ENCODE measurements around the gene SLC7A8.
"Not testable (repeated sequence)": the region's sequence is repeated elsewhere in the genome, so short reads cannot be mapped to it uniquely, and the experiment has no call there.

DNA sequence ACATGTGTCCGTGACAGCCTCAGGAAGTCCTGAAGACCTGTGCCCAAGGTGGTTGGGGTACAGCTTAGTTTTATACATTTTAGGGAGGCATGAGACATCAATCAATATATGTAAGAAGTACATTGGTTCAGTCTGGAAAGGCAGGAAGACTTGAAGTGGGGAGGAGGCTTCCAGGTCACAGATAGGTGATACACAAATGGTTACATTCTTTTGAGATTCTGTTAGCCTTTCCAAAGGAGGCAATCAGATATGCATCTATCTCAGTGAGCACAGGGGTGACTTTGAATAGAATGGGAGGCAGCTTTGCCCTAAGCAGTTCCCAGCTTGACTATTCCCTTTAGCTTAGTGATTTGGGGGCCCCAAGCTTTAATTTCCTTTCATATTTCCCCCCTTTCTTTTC is 15.7 kb upstream of the SLC7A8 start:
- TF ChIP-seq, protein P1, sequence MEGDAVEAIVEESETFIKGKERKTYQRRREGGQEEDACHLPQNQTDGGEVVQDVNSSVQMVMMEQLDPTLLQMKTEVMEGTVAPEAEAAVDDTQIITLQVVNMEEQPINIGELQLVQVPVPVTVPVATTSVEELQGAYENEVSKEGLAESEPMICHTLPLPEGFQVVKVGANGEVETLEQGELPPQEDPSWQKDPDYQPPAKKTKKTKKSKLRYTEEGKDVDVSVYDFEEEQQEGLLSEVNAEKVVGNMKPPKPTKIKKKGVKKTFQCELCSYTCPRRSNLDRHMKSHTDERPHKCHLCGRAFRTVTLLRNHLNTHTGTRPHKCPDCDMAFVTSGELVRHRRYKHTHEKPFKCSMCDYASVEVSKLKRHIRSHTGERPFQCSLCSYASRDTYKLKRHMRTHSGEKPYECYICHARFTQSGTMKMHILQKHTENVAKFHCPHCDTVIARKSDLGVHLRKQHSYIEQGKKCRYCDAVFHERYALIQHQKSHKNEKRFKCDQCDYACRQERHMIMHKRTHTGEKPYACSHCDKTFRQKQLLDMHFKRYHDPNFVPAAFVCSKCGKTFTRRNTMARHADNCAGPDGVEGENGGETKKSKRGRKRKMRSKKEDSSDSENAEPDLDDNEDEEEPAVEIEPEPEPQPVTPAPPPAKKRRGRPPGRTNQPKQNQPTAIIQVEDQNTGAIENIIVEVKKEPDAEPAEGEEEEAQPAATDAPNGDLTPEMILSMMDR (conservative IDR thresholded peaks at IDR 0.05 in 1 of 2, IDR thresholded peaks at IDR 0.05 in 1 of 2; ENCODE audit: low read depth in 1 of 2, low read length in 2 of 2): not testable (repeated sequence)
- TF ChIP-seq EZH2 (IDR thresholded peaks at IDR 0.05; ENCODE audit: low read length, missing control alignments): not testable (repeated sequence)
